Measurements from ENCODE around the gene TMSB10.

GRCh38 chr2:84906900-84907714, 1.7 kb downstream of the TMSB10 start:
- no peak for TF ChIP-seq GATA2 (IDR thresholded peaks at IDR 0.05; ENCODE audit: low read depth, low read length)
- no peak for TF ChIP-seq GATA3 (IDR thresholded peaks at IDR 0.05; ENCODE audit: low read depth, low read length)

Data from SH-SY5Y (cell line).